SJSA1 (cell line): ENCODE measurements around the gene PKN3. TPM values are rescaled to one million over a fixed set of nuclear protein-coding genes. Genes with fewer than 3 reads are reported as not detected.
A peak's percentile ranks its signal among the peaks of the same experiment; 100 is the strongest.

ENCODE experiments used
- DNase-seq, 2 experiments: peaks; one replicate each; pipeline ENCODE4 v3.0.0-alpha.2; 2015 to 2020; ENCODE audit warnings: low spot score in 2 of 2, low read depth in 1 of 2
- H3K27ac ChIP-seq: fragments of 250-450 bp; sonication (Bioruptor Pico); 2 replicates; pipeline ENCODE4 v1.5.1; 2020; ENCODE audit warnings: mild to moderate bottlenecking, moderate library complexity
- H3K27me3 ChIP-seq: fragments of 250-450 bp; sonication (Bioruptor Pico); replicated peaks from 2 replicates; pipeline ENCODE4 v1.5.1; 2020; ENCODE audit warnings: mild to moderate bottlenecking, moderate library complexity
- H3K36me3 ChIP-seq: fragments of 250-450 bp; sonication (Bioruptor Pico); 2 replicates; pipeline ENCODE4 v1.5.1; 2020; ENCODE audit warnings: mild to moderate bottlenecking
- H3K4me1 ChIP-seq: fragments of 250-450 bp; sonication (Bioruptor Pico); replicated peaks from 2 replicates; pipeline ENCODE4 v1.6.1; 2021; ENCODE audit warnings: mild to moderate bottlenecking
- H3K4me3 ChIP-seq: fragments of 250-450 bp; sonication (Bioruptor Pico); 2 replicates; pipeline ENCODE4 v1.5.1; 2020; ENCODE audit warnings: mild to moderate bottlenecking
- H3K9me3 ChIP-seq: fragments of 250-450 bp; sonication (Bioruptor Pico); replicated peaks from 2 replicates; pipeline ENCODE4 v1.5.1; 2020; ENCODE audit warnings: mild to moderate bottlenecking
- total RNA-seq: library from RNA; depleted of rRNA; stranded (reverse); fragments of >200 nt; shearing (Covaris generic); gene quantifications from 2 replicates; pipeline ENCODE4 v1.2.3, GENCODE V29; 2014

The PKN3 gene
- total RNA-seq, 1 experiment from 2014 or later, result 9.5 TPM

GRCh38 chr9:128729302-128729701, 27.0 kb downstream of the PKN3 start:
- no peaks in the 10 kb centered on the region for H3K27me3 ChIP-seq
- H3K27ac ChIP-seq, result no peak overlapping the region
- no peaks in the 10 kb centered on the region for H3K9me3 ChIP-seq
- no peak overlapping the region for H3K4me3 ChIP-seq
- DNase-seq, result no peak
- H3K36me3 ChIP-seq, result no peaks in the 10 kb centered on the region
- 0 out of 2 replicates have a peak, but pooled peaks cover 5% of the 10 kb centered on the region for H3K4me1 ChIP-seq

GRCh38 chr9:128729766-128730517, 27.6 kb downstream of the PKN3 start:
- H3K9me3 ChIP-seq, result no peaks in the 10 kb centered on the region
- H3K27ac ChIP-seq, result no peak overlapping the region
- H3K36me3 ChIP-seq, result no peaks in the 10 kb centered on the region
- no peak for DNase-seq
- no peaks in the 10 kb centered on the region for H3K4me1 ChIP-seq
- no peaks in the 10 kb centered on the region for H3K27me3 ChIP-seq
- H3K4me3 ChIP-seq, result no peak overlapping the region

GRCh38 chr9:128731093-128731492, 28.8 kb downstream of the PKN3 start:
- DNase-seq, result no peak
- H3K4me1 ChIP-seq, result no peaks in the 10 kb centered on the region
- H3K9me3 ChIP-seq, result no peaks in the 10 kb centered on the region
- no peak overlapping the region for H3K27ac ChIP-seq
- no peaks in the 10 kb centered on the region for H3K36me3 ChIP-seq
- H3K4me3 ChIP-seq, result no peak overlapping the region
- no peaks in the 10 kb centered on the region for H3K27me3 ChIP-seq

GRCh38 chr9:128731691-128732090, 29.4 kb downstream of the PKN3 start:
- Histone ChIP-seq H3K36me3 (no peaks in the 10 kb centered on the region), H3K4me3 (no peak overlapping the region), H3K4me1 (no peaks in the 10 kb centered on the region), H3K27me3 (no peaks in the 10 kb centered on the region), H3K27ac (no peak overlapping the region), H3K9me3 (no peaks in the 10 kb centered on the region)
- DNase-seq, result no peak

- Histone ChIP-seq H3K9me3 (no peaks in the 10 kb centered on the region), H3K4me3 (no peak overlapping the region), H3K27ac (no peak overlapping the region), H3K27me3 (no peaks in the 10 kb centered on the region), H3K4me1 (no peaks in the 10 kb centered on the region), H3K36me3 (no peaks in the 10 kb centered on the region)
- no peak for DNase-seq
These were observed 30.3 kb downstream of the PKN3 start for GRCh38 chr9:128732576-128732975.

- Histone ChIP-seq H3K36me3 (no peaks in the 10 kb centered on the region), H3K27ac (no peak overlapping the region), H3K27me3 (no peaks in the 10 kb centered on the region), H3K4me1 (no peaks in the 10 kb centered on the region), H3K4me3 (no peak overlapping the region), H3K9me3 (no peaks in the 10 kb centered on the region)
- DNase-seq, result peak; percentile 20 to 46
These were observed 31.0 kb downstream of the PKN3 start for GRCh38 chr9:128733256-128733655.

- no peak for DNase-seq
- H3K9me3 ChIP-seq, result no peaks in the 10 kb centered on the region
- no peaks in the 10 kb centered on the region for H3K36me3 ChIP-seq
- H3K27ac ChIP-seq, result no peak overlapping the region
- no peaks in the 10 kb centered on the region for H3K27me3 ChIP-seq
- no peaks in the 10 kb centered on the region for H3K4me1 ChIP-seq
- H3K4me3 ChIP-seq, result no peak overlapping the region
These were observed 33.1 kb downstream of the PKN3 start for GRCh38 chr9:128735373-128735772.

- H3K27me3 ChIP-seq, result no peaks in the 10 kb centered on the region
- DNase-seq, result no peak
- no peaks in the 10 kb centered on the region for H3K36me3 ChIP-seq
- H3K4me1 ChIP-seq, result no peaks in the 10 kb centered on the region
- H3K9me3 ChIP-seq, result no peaks in the 10 kb centered on the region
- no peak overlapping the region for H3K4me3 ChIP-seq
- no peak overlapping the region for H3K27ac ChIP-seq
These were observed 40.1 kb downstream of the PKN3 start for GRCh38 chr9:128742401-128742800.

- H3K4me1 ChIP-seq, result no peaks in the 10 kb centered on the region
- H3K4me3 ChIP-seq, result no peak overlapping the region
- H3K27ac ChIP-seq, result no peak overlapping the region
- H3K9me3 ChIP-seq, result no peaks in the 10 kb centered on the region
- H3K36me3 ChIP-seq, result no peaks in the 10 kb centered on the region
- no peaks in the 10 kb centered on the region for H3K27me3 ChIP-seq
- DNase-seq, result no peak
These were observed 41.1 kb downstream of the PKN3 start for GRCh38 chr9:128743421-128743820.

GRCh38 chr9:128747241-128747640, 44.9 kb downstream of the PKN3 start:
- no peak overlapping the region for H3K27ac ChIP-seq
- no peaks in the 10 kb centered on the region for H3K27me3 ChIP-seq
- DNase-seq, result no peak
- H3K4me3 ChIP-seq, result no peak overlapping the region
- H3K4me1 ChIP-seq, result no peaks in the 10 kb centered on the region
- H3K36me3 ChIP-seq, result no peaks in the 10 kb centered on the region
- H3K9me3 ChIP-seq, result no peaks in the 10 kb centered on the region

GRCh38 chr9:128750926-128751595, 48.8 kb downstream of the PKN3 start:
- no peak overlapping the region for H3K4me3 ChIP-seq
- H3K27me3 ChIP-seq, result no peaks in the 10 kb centered on the region
- H3K9me3 ChIP-seq, result no peaks in the 10 kb centered on the region
- no peak for DNase-seq
- 0 out of 2 replicates have a peak, but pooled peaks cover 5% of the 10 kb centered on the region for H3K36me3 ChIP-seq
- H3K4me1 ChIP-seq, result no peaks in the 10 kb centered on the region
- H3K27ac ChIP-seq, result no peak overlapping the region

GRCh38 chr9:128753627-128754026, 51.3 kb downstream of the PKN3 start:
- no peaks in the 10 kb centered on the region for H3K27me3 ChIP-seq
- H3K27ac ChIP-seq, result no peak overlapping the region
- H3K4me3 ChIP-seq, result no peak overlapping the region
- H3K9me3 ChIP-seq, result no peaks in the 10 kb centered on the region
- DNase-seq, result no peak
- H3K4me1 ChIP-seq, result no peaks in the 10 kb centered on the region
- 0 out of 2 replicates have a peak, but pooled peaks cover 5% of the 10 kb centered on the region for H3K36me3 ChIP-seq

- 0 out of 2 replicates have a peak, but pooled peaks cover 5% of the 10 kb centered on the region for H3K36me3 ChIP-seq
- no peak for DNase-seq
- H3K4me3 ChIP-seq, result no peak overlapping the region
- H3K27ac ChIP-seq, result no peak overlapping the region
- H3K27me3 ChIP-seq, result no peaks in the 10 kb centered on the region
- no peaks in the 10 kb centered on the region for H3K4me1 ChIP-seq
- H3K9me3 ChIP-seq, result no peaks in the 10 kb centered on the region
These were observed 55.3 kb downstream of the PKN3 start for GRCh38 chr9:128757602-128758001.

- H3K27ac ChIP-seq, result no peak overlapping the region
- no peak overlapping the region for H3K4me3 ChIP-seq
- no peaks in the 10 kb centered on the region for H3K36me3 ChIP-seq
- H3K4me1 ChIP-seq, result no peaks in the 10 kb centered on the region
- DNase-seq, result no peak
- H3K27me3 ChIP-seq, result no peaks in the 10 kb centered on the region
- H3K9me3 ChIP-seq, result no peaks in the 10 kb centered on the region
These were observed 60.6 kb downstream of the PKN3 start for GRCh38 chr9:128762671-128763449.
